HL-60/S4 (cell line): ENCODE data around the gene PUS10.

Experiments used
- in situ Hi-C: fragments of 300-500 bp; cut with MboI; formaldehyde crosslinking; loops from 2 replicates; pipeline ENCODE4 v1.14.3; 2022; ENCODE audit warnings: low sequenced_read_pairs

The PUS10 gene

DNA sequence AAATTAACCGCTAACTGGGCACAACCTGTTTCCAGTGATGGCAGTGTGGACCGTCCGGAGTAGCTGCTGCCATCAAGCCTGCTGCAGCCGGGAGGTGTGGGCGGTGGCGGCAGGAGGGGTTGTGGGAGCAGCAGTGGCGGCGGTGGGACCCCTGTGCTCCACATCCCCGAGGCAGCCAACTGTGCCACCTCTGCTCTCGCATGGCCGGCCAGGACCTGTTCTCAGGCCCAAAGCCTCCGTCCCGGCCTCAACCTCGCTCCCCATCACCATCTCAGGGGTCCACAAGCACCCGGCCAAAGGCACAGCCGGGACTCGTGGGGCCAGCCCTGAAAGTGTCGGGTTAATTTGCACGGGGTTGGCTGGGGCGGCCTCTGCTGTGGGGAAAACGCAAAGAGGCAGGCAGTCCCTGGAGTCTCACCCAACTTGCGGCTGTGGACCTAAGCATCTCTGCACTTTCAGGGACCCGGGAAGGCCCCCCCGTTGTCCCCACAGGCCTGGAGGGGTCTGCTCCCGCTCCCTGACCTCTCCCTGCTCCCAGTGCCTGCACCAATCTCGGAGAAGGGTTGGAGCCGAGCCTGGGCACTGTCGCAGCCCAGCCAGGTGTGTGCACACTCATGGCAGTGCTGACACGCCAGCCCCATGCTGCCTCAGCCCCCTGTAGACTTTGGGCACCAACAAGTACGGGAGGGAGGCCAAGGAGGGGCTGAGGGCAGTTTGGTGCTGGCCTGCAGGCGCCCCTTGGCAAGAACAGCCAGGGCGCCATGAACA, 45.0 kb downstream of the PUS10 start:
- in situ Hi-C loops, result no loop called here

DNA sequence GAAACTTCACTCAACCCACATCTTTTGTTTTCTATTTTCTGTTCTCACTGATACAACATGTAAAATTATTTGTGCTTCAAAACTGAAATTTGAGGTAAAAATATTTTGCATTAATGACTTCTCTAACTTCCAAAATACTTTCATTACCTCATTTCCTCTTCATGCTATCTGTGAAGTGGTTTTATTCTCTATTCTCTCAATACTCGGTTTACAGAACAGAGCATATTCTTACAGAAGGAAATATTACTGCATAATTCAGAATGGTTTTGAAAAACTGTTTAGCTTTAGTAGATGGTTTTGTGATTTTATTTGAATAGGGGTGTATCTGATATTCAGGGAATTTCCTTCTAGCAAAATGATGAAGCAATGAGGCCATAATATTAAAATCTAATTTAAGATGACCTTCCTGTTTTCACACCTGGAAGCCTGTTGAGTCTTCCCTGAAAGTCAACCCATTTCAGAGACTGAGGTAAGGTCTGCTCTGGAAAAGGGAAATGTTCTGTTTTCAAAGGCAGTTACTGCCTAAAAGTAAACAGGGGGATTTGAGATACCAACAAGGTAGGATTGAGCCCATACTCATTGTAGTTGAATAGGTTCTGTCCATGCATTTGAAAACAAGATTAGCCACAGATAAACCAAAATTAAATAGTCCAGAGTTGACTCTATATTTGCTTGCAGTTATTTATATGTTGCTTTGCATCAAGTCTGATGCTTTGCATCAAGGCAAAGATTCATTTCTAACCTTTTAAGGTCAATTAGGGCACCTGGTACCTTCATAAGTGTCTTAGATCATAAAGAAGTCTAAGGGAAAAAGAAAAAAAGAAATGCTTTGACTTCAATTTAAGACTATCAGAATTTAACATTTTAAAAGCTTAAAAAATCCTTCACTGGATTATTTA, 51.3 kb downstream of the PUS10 start:
- in situ Hi-C loops, result no loop called here

DNA sequence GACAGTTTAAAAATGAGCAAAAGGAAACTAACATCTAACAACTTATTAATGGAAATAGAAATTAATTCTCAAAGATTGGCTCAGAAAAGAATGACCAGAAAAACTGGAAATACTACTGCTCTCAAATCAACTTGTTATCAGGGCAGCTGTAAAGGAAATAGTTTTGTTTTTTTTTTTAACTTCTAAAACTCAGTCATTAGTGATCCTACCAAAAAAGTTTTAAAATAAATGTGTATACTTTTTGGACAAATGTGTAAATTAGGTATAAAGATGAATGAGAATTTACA, 52.6 kb downstream of the PUS10 start:
- in situ Hi-C loops, result no loop called here

DNA sequence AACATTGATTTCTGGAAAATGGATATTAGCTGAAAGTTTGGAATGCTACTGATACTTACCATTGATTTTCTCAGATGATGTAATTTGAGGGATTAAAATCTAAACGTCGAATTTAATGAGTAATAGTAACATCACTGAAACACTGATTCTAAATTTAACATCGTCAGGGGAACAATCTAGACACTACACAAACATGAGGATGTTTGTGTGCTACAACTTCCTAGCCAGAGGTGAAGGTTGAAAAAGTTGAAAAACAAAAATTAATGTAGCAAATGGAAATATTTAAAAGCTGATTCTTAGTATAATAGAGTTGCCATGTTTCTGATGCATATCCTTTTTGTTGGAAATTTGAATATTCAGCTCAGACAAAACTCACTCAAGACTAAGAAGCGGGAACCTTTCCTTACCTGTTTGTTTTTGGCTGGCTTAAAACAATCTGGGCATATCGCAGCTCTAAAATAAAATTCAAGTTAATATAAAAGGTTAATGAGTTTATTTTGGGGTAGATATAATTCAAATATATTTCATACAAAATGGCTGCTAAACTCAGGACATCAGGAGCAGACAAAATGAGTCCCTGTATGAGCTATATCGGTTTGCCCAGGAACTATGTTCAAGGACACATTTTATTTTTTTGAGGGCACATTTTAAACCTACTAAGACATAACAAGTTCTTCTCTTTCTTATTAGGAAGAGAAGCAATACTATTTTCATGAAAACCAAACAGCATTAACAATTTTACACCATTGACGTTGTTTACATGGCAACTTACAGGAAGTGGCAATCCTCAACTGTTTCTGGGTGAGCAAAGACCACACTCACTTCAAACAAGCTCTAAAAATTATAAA, 53.2 kb downstream of the PUS10 start:
- in situ Hi-C loops, result no loop called here

DNA sequence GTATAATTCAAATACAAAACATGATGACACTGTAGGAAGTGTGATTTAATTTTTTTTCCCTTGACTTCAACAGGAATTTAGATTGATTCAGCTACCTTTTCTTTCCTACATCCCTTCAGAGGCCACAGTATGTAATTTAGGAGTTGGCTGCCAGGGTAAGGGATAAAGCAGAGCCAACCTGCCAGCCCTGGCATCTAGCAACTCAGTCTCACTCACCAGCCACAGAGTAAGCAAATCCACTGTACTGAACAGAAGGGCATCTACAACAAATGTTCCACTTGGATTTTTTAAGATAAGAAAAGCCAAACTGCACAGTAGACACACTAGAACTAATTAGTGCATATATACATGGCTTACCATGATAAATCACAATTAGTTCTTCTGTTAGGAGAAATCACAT, 54.9 kb downstream of the PUS10 start:
- in situ Hi-C loops, result no loop called here

DNA sequence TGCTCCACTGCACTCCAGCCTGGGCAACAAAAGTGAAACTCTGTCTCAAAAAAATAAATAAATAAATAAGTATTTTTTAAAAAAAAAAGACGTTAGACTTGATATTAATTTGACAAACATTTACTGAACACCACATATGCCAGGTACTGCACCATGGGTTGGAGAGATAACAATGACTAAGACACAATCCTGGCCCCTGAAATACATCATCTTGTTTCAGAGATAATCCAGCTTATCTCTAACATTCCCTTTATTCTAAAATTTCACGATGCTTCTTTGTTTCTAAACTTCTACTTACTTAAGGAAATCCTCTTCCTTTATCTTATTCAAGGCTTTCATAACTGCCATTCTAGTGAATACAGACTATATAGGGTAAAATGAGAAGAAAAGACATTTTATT, 55.5 kb downstream of the PUS10 start:
- in situ Hi-C loops, result no loop called here

DNA sequence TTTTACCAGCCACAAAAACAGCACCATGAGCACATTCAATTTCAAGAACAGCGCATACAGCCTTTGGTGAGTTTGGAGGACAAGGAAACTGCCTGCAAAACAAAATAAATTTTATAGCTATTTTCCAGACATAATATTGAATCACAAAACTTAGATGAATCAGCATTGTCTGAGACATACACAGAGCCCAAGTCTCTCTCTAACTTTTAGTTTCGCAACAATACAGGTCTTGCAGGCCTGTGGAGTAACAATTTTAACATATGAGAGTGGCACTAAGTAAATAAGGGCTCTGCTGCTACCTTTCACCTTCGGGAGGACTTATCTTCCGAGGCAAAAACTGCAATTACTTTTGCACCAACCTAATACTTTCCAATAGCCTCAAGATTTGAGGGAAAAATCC, 56.6 kb downstream of the PUS10 start:
- in situ Hi-C loops, result no loop called here

DNA sequence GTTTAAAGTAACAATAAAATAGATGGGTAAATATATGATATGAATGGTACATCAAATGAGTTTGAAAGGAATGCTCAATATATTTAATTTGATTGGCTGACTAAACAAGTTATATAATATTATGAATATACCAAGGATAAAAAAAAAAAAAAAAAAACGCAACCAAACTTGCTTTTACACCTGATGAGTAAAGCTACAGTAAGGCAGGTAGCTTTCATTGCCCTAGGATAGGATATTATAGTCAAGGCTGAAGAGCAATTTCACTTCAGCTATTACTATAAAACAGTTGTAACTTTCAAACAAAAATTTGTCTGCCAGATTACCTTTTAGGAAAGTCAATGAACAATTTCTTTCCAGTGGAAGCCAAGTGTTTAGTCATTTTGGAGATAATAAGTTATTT, 57.3 kb downstream of the PUS10 start:
- in situ Hi-C loops, result no loop called here

DNA sequence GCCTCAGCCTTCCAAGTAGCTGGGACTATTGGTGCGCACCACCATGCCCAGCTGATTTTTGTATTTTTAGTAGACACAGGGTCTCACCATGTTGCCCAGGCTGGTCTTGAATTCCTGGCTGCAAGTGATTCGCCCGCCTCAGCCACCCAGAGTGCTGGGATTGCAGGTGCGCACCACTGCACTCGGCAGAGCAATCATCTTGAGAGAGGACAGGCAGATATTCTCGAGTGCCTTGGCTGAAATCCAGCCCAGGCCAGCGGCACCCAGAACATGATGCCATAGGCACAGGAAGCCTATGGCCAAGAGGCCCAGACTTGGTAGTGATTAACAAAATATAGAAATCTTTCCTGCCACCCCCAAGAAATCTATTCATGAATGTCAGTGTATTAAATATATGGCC, 58.6 kb downstream of the PUS10 start:
- in situ Hi-C loops, result no loop called here

DNA sequence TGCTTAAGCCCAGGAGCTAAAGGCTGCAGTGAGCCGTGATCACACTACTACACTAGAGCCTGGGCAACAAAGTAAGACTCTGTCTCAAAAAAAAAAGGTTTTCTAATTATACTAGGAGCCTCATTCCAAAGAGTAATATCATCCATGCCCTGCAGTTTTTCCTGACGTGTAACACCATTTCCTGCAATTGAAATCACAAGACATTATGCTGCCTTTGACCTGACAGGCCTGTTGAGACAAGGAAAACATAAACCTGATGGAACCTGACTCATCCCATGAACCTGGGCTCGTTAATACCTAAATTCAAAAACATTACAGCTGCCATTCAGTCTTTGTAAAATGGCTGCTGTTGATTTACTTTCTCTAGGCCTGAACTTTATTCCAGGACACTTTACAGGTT, 59.3 kb downstream of the PUS10 start:
- in situ Hi-C loops, result no loop called here

DNA sequence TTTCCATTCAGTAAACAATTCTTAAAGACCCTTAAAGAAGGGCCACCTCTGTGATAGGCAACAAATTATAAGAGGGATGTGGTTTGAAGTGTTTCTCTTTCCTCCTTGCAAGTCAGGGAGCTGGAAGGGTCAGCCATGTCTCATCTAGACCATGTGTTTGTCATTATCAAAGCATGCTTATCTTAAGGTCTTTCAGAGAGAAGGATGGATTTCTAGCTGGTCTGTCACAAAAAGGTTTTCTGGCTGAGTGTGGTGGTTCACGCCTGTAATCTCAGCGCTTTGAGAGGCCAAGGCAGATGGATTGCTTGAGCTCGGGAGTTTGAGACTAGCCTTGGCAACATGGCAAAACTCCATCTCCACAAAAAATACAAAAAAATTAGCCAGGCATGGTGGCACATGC, 59.7 kb downstream of the PUS10 start:
- in situ Hi-C loops, result no loop called here

DNA sequence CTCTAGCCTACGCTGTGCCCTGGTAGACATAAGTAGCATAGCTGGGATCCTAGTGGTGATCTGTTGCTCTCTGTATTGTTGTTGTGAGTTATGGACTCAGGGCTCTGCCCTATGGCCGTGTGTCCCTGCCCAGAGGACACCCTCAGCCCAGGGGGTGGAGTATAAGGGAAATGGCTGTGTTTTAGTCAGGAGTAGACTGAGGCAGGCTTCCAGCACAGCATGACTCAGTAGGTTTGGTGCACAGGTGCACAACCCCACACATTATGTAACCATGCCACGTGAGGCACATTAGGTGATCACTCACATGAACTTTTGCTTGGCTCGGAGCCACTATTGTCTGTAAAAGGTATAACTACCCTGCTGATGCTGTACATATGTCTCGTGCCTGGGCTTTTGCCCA, 60.4 kb downstream of the PUS10 start:
- in situ Hi-C loops, result no loop called here

DNA sequence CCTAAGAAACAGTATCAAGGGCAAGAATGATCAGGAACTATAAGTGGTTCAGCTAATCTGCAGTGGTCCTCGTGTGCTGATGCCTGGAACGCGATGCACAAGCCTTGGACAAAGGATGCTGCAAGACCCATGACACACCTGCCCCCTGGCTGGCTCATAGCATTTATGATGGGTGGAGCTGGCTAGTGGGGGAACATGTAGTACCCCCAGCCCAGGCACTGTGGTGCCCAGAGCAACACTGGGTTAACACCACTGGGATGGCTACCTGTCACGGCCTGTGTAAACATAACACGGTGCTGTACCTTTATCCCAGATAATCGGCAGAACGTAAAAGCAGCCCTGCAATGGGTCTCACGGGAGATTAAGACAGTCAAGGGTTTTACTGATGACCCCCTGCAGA, 60.8 kb downstream of the PUS10 start:
- in situ Hi-C loops, result no loop called here

DNA sequence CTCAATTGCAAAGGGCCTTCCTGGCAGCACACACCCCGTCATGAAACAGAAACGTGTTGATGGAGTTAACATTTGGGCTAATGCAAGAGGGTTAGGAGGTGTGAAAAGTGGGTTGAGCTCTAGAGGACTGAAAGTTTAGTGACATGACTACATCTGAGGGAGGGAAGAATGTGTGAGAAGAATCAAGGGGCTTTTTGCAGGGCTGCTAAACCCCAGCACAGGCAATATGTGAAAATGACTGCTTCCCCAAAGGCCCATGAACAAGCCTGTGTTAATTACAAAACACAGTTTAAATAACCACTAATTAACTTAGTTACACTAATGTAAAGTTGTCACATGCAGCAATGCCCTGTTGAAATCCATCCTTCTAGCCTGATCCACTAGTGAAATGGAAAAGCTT, 63.9 kb downstream of the PUS10 start:
- in situ Hi-C loops, result no loop called here

DNA sequence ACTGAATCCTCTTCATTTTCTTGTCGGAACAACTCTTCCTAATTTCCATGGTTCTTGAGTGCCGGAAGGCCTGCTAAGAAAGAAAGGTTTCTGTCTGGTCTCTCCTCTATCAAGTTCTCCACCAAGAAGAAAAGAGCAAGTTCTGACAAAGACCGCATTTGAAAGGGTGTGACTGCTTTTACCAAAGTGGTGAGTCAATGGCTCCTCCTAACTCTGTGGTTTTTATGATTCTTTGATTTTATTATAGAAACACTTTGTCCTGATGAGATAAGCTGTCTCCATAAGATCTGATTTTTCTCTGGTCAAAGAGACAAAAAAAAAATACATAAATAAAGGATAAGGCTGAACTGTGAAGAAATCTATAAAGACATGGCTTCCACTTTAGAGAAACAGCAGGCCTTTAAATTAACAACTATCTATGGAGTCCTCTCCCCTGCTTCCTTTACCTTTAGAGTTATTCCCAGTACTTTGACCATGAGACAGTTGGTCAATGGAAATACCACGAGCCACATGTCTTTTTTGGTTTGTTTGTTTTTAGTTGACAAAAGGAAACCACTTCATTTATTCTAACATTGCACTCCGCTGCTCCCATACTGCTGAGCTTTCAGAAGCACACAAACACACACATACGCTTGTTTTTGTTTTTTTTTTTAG, 69.0 kb downstream of the PUS10 start:
- in situ Hi-C loops, result no loop called here

DNA sequence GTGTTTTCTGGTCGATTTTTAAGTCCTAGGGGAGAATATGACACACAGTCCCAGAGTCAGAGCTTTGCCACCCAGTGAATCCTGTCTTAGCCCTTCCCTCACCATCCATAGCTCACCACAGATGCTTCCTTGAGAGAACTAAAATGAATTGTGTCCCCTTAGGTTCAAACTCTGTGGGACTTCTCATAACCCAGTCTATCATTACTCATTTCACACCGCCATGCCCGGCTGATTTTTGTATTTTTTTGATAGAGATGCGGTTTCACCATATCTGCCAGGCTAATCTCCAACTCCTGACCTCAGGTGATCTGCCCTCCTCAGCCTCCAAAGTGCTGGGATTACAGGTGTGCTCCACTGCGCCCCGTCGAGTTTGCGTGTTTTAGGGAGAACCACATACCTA, 69.9 kb downstream of the PUS10 start:
- in situ Hi-C loops, result no loop called here

DNA sequence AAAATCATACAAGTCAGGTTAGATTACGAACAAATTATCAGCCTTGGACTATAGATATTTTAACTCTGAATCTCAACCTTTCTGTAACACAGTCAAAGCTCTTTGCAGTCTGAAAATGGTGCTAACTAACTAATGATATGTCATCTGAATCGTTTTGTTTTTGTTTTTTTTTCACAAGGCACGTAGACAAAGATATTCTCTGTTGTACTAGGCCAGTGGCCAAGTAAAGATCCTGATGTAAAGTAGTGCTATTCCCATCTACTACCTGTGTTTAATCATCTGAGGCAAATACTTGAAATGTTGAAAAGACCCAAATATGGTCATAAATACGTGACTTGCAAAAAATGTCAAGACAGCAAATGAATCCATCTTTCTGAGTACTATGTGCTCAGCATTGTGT, 71.0 kb downstream of the PUS10 start:
- in situ Hi-C loops, result no loop called here

DNA sequence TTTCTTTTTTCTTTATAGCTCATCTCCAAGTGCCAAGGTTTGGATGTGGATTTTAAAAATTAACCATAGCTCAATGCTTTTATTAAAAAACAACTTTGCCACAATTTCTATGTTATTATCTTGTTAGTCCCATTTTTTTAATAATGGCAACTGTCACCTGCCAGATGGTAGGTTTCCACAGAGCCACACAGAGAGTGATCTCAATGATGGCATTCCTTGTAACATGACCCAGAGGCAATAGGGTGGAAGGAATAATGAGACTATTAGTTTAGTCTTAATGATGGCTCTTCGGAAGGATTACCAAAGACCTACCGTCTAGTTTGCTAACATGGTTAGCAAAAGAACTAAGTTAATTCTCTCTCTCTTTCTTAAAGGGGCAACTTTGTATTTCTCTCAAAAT, 72.7 kb downstream of the PUS10 start:
- in situ Hi-C loops, result no loop called here

DNA sequence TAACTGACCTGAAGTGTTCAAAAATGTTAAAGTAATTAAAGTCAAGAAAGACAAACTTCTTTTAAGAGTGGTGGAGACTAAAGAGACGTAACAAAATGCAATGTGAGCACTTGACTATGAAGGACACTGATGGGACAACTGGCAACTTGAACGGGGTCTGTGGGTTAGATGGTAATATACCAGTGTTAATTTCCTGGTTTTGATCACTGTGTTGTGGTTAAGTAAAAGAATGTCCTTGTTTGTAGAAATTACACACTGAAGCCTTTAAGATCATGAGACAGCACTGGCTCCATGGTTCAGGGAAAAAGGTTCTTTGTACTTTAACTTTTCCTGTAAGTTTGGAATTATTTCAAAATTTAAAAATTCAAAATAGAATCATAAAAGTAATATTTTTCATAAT, 78.4 kb downstream of the PUS10 start:
- in situ Hi-C loops, result no loop called here

DNA sequence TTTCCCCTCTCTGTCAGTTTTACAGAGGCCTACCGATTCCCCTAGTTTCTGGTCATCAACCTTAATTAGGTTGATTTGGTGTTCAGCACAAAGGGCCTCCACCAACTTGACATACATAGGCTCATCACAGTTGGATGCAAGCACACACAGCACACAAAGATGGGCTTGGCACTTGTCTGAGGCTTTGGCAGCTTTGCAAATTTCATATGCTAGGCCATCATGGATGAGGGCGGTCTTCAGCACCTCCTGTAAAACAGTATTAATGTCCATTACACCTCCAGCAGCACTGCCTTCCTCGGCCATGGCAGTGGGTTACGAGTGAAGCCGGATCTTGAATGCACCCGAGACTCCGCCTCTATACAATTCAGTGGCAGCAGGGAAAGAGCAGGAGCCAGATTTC, 79.8 kb downstream of the PUS10 start:
- in situ Hi-C loops, result no loop called here

DNA sequence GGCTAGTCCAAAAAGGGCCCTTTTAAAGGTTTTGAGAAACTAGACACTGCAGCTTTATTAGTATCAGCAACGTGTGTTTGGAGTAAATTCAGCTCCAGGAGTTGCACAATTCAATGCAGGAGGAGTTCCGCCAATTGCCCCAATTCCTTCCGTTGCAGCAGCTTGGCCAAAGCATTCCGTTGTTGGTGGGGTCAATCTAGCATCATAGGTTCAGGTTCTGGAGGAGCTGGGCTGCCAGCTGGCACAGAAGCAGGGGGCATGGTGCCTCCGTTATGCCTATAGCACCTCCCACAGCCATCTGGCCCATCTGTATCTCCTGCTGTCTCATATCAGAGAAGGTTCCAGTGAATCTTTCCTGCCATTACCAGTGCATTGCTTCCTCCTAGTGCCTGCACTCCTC, 81.3 kb downstream of the PUS10 start:
- in situ Hi-C loops, result no loop called here
